Stimulated activated CD8-positive, alpha-beta memory T cell treated with anti-CD3 and anti-CD28 coated beads, Interleukin-15, amount 100 ng/mL, for 1 hour (primary cell): ENCODE measurements around the gene SDC4.

ENCODE experiments used
- DNase-seq: peaks from one replicate; pipeline ENCODE4 v3.0.0-alpha.2; 2020; ENCODE audit warnings: low read depth

SDC4 gene

DNA sequence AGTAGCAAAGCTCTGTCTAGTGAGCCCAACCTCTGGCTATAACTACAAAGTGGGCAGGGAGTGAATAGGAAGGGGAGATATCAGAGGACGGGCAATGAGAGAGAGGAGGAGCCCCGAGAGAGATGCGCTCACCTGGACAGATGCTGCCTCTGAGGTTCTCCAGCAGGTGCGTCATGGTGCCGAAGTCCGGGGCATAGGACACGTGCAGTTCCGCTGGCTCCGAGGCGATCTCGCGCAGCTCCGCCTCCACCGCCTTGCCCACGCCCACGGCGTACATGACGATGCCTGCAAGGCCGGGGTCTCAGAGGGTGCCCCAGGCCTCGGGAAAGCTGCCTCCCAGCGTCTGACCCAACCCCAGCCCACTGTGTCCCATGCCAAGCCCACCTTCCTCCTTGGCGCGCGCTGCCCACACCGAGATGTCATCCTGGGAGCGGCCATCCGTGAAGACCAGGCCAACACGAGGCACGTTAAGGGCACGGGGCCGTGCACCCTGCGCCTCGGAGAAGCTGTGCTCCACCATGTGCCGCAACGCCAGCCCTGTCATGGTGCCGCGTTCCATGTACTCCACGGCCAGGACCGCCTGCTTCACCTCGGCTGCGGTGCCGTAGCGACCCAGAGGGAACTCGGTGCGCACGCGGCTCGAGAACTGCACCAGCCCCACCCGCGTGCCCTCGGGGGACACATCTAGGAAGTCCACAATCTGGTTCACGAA is 50.3 kb downstream of the SDC4 start:
- DNase-seq = no peak

DNA sequence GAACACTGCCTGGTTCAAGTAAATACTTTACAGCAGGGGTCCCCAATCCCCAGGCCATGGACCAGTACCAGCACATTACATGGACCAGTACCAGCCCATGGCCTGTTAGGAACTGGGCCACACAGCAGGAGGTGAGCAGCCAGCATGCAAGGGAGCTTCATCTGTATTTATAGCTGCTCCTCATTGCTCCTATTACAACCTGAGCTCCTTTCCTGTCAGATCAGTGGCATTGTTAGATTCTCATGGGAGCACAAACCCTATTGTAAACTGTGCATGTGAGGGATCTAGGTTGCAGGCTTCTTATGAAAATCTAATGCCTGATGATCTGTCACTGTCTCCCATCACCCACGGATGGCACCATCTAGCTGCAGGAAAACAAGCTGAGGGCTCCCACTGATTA is 53.6 kb downstream of the SDC4 start:
- no peak for DNase-seq

GRCh38 chr20:45294003-45294368 is 54.2 kb downstream of the SDC4 start:
- no peak for DNase-seq

DNA sequence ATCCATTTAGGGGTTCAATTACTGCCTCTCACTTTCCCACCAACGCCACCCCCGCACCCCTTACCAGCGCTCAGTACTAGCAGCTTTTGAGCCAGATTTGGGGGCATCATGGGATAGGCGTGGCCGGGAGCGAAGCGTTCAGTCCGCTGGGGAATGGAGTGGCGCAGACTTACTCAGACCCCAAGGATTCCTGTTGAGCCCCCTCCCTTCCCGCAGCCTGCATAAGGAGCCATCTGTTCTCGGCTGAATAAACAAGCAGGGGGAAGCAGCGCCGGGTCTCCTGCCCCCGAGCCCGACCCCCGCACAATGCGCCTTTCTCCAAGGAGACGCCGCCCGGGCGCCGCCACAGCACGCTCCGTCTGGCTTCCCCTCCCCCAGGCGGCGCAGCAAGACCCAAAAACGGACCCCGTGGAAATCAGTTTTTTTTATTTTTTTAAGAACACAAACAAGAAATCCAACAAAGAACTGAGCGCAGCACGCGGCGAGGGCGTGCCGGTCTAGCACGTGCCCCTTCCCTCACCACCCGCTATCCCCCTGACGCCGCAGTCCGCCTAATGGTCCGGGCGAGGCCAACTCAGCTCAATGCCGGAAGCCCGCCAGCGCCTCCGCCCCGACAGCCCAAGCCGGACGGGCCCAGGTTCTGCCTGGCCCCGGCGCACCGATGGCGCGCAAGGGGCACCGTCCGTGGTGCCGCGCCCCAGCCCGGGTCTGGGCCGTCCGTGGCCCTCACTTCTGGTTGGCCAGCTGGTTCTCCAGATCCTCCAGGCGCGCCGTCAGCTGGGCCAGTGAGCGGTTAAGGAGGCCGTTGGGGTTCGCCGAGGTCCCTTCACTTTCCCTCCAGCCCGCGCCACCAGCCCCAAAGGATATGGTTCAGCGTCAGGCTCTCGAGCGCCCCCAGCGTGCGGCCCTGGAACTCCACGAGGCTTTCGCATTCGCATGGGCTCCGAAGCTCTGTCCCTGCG is 54.9 kb downstream of the SDC4 start:
- peak; percentile 70 for DNase-seq

GRCh38 chr20:45292343-45292742 is 55.9 kb downstream of the SDC4 start:
- no peak for DNase-seq

DNA sequence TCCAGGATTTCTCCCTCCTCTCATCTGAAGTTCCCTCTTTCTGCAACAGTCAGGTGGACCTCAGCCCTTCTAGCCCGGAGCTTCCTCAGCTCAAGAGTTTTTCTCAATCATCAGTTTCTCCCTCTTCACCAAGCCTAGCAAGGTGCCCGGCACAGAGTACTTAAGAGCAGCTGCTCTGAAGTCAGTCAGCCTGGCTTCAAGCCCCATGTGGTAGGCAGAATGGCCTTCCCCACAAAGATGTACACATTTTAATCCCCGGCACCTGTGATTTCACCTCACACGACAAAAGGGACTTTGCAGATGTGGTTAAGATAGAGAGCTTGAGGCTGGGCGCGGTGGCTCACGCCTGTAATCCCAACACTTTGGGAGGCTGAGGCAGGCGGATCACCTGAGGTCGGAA is 56.7 kb downstream of the SDC4 start:
- no peak for DNase-seq

DNA sequence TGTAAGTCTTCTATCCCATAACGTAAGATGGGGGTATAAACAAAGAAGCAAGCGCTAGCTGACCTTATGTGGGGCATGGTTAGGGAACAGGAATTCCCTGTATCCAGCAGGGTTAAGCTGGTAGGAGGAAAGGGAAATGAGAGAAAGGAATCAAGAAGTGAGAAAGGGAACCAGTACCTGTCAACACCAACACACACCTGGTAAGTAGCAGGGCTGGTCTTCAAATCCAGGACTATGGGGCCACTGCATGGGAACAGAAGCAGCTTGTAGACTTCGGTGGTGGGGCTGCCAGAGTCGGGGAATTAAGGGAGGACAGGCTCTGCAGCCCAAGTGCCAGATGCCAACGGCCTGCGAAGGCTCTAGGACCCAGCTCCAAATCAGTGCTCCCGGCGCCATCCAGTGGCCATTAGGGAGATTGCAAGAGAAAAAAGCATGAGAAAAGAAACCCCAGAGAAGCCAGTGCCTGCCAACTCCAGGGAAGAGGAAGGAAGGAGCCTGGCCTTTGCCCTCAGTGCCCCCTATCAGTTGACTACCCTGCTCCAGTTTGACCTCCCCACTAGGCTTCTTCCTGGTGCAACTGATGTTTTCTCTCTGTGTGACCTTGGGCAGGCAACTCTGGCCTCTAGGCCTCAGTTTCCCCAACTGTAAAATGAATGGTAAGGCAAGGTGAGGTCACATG is 57.4 kb downstream of the SDC4 start:
- peak; percentile 33 for DNase-seq

DNA sequence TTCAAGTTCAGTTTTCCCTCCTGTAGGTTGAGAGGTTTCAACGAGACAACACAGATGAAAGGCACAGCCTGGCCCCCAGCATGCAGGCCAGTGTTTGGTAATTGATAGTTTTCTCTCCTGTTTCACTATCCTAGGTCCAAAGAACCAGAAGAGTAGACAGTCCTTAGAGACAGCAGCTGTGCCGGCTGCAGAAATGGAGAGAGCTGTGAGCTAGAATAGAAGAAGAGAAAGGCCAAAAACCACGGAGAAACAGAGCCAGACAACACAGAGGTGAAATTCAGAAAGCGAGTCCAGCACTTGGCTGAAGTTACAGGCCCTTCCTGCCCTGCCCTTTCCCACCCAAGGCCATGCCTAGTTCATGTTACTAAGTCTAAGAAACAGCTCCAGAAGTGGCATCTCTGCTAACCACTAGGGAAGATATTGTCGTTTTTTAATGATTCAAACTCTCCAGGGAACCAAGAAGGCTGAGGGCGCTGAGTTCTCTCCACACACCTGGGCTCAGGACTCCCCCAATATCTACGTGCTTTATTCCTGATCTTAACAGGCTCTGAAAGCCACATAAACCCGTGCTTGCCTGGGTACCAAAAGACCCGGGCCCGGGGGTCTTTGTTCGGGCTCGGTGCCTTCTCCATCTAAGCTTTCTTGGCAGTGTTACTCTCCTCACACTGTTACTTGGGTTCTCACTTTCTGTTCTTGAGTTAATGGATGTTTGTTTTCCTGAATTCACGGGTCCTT is 58.1 kb downstream of the SDC4 start:
- DNase-seq = no peak

- no peak for DNase-seq
These were observed 59.4 kb downstream of the SDC4 start for GRCh38 chr20:45288860-45289259.

GRCh38 chr20:45288376-45288775 is 59.8 kb downstream of the SDC4 start:
- DNase-seq = no peak

- no peak for DNase-seq
These were observed 64.6 kb downstream of the SDC4 start for GRCh38 chr20:45283551-45284057.

DNA sequence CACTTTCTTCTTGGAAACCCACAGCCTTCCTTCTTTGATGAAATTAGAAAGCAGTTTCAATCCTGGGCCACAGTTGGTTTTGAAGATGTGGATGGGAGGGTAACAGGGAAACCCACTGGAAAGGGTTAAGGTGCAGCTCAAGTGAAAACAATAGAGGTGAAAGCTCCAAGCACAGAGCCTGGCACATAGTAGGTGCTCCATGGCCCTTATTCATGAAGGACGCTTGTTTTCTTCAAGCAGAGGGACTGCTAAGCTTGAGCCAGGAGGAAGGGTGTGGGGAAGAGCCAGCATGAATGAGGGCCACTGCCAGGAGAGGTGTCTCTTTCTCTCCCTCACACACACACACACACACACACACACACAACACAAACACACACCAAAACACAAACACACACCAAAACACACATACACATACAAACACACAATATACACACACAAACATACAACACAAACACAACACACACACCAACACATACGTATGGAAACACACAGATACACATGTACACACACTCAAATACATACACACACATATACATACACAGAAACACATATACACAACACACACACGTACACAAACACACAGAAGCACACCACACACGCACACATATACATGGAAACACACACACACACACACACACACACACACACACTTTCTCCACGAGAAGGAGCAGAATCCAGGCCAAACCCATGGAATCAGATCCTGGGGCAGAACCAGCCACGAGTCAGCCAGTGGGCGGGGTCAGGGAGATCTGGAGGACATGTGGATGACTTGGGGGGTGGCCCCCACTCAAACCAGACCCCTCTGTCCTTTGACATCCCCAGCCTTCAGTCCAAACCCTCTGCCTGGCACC is 65.3 kb downstream of the SDC4 start:
- no peak for DNase-seq

- no peak for DNase-seq
These were observed 68.2 kb downstream of the SDC4 start for GRCh38 chr20:45279992-45280391.

DNA sequence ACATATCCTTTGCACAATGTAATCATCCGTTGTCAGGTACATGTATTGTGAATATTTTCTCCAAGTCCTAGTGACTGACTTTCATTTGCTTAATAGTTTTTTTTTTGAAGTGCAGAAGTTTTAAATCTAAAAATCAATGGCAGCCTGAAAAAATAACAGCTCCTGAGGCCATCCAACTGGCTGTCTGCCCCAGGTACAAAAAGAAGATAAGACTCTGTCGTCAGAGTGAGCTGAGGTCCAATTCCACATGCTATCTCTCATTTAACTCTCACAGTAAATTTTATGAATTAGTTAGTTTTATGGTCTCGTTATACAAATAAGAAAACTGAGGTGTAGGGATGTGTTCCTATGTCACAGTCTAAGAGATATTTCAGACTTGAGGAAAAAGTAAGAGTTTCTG is 72.9 kb downstream of the SDC4 start:
- no peak for DNase-seq
